Epithelial cell of proximal tubule (primary cell): ENCODE results near the gene LGALS12. TPM values are rescaled to one million over a fixed set of nuclear protein-coding genes. Genes with fewer than 3 reads are reported as not detected.

ENCODE experiments used
- DNase-seq: peaks from one replicate; pipeline ENCODE4 v3.0.0-alpha.2; 2011; ENCODE audit warnings: low read depth
- H3K4me3 ChIP-seq: 2 replicates; pipeline ENCODE4 v1.5.1; 2011; ENCODE audit warnings: low read depth, mild to moderate bottlenecking, low read length
- total RNA-seq: library from RNA; depleted of rRNA; stranded (reverse); fragments of >200 nt; gene quantifications from 2 replicates; pipeline ENCODE4 v1.2.3, GENCODE V29; 2015
- TF ChIP-seq, protein P1 (sequence below): conservative IDR thresholded peaks from 2 replicates; pipeline ENCODE4 v1.5.1; 2012; ENCODE audit warnings: low read depth, mild to moderate bottlenecking, low read length

LGALS12 gene
- total RNA-seq, 1 donor from 2014 or later: not detected

DNA sequence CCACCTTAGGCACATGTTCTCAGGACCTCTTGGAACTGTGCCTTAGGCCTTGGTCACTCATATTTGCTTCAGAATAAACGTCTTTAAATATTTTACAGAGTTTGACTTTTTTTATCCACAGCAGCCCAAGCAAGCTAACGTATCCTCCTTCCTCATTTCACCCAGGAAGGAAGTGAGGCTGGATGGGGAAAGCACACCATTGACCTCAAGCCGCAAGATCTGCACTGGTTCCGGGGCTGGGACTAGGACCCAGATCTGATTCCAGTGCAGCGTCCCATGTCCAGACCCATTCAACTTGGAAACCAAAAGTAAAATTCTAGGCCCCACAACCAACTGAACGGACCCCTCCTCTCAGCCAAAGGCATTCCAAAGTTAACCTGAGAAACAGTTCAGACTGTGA lies 2.4 kb upstream of the LGALS12 start:
- H3K4me3 ChIP-seq: no peak overlapping the region
- no peak for DNase-seq
- TF ChIP-seq, protein P1, sequence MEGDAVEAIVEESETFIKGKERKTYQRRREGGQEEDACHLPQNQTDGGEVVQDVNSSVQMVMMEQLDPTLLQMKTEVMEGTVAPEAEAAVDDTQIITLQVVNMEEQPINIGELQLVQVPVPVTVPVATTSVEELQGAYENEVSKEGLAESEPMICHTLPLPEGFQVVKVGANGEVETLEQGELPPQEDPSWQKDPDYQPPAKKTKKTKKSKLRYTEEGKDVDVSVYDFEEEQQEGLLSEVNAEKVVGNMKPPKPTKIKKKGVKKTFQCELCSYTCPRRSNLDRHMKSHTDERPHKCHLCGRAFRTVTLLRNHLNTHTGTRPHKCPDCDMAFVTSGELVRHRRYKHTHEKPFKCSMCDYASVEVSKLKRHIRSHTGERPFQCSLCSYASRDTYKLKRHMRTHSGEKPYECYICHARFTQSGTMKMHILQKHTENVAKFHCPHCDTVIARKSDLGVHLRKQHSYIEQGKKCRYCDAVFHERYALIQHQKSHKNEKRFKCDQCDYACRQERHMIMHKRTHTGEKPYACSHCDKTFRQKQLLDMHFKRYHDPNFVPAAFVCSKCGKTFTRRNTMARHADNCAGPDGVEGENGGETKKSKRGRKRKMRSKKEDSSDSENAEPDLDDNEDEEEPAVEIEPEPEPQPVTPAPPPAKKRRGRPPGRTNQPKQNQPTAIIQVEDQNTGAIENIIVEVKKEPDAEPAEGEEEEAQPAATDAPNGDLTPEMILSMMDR: no peak

DNA sequence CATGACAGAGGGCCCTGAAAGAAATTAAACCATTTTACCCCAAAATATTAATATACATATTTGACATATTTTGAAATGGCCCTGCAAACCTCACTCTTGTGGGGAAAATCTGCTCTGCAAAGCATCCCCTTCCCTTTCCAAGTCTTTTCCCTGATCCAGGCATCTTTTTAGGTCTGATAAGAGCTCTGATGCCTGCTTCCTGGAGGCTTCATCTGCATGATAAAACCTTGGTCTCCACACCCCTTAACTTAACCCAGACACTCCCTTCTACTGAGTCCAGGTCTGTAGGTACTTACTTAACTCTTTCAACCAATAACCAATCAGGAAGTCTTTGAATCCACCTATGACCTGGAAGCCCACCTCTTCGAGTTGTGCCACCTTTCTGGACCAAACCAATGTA lies 1.8 kb upstream of the LGALS12 start:
- DNase-seq: no peak
- TF ChIP-seq, protein P1: no peak
- no peak overlapping the region for H3K4me3 ChIP-seq

DNA sequence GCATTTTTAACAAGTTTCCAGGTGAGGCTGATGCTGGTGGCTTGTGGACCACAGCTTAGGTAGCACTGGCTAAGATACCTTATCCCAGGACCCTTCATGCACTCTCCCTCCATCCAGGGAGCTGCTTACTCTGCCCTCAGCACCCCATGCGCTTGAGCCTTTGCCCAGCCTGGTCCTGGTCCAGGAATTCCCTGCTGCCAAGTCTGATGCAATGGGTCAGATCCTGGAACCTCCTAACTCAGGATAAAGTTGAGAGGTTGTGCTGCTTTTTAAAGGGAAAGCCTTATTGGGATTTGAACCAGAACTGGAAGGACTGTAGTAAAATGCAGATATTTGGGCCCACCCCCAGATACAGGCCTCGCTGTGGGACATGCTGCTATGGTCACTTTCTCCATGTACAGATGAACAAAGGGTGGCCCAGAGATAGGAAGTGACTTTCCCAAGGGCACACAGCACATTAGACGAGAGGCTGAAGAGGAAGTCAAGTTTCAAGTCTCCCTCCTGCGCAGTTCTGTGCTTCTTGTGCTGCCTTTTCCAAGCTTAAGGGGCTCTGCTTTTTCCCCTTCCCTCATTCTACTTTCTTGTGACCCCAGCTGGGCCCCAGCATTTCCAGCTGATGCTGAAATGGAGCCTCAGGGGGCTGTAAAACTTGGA lies 824 bp upstream of the LGALS12 start:
- no peak for DNase-seq
- TF ChIP-seq, protein P1: no peak
- no peak overlapping the region for H3K4me3 ChIP-seq

DNA sequence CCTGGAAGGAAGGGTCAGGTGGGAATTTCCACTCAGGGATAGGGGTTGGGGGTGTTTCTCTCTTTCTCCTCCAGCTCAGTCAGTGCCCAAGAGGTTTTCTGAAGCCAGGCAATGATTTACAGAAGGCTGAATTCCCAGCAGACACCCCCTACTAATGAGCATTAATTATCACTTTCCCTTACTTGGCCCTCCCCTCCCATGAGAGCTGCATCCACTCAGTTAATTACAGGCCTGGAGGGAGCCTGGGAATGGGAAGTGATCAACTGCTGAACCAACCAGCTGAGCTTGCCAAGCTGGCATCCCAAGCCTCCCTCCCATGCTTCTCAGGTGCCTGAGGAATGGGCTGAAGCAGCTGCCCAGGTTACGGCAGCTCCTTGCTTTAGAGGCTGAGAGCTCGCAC lies 992 bp downstream of the LGALS12 start:
- no peak for DNase-seq
- H3K4me3 ChIP-seq: no peak overlapping the region
- TF ChIP-seq, protein P1: no peak

DNA sequence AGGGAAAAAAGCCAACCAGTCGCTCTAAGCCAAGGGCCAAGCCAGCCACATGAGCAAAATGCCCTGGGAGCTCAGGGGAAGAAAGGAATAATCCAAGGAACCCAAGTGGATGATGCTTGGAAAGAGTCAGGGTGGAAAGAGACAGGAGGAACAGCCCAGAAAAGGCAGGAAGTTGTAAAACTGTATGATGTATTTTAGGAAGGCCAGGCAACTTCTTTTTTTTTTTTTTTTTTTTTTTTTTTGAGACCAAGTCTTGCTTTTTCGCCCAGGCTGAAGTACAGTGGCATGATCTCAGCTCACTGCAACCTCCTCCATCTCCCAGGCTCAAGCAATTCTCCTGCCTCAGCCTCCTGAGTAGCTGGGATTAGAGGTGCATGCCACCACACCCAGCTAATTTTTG lies 1.6 kb downstream of the LGALS12 start:
- no peak for DNase-seq
- TF ChIP-seq, protein P1: no peak
- H3K4me3 ChIP-seq: no peak overlapping the region

DNA sequence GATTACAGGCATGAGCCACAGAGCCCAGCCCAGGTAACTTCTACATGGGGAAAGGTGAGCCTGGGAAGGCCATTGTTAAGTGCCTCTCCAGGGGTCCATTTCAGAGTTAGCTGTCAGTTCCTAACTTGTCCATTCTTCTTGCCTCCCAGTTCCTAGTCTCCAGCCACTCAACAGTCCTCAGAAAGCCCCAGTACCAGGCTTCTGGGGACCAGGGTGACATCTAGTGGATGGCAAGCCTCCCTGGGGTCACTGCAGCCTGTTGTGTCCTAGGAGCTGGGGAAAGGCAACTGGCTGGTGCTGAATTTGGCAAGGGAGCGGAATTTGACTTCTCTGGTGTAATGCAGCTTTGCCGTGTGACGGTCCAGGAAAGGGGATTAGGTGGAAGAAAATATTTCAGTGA lies 2.1 kb downstream of the LGALS12 start:
- TF ChIP-seq, protein P1: peak; percentile 54
- DNase-seq: no peak
- H3K4me3 ChIP-seq: no peak overlapping the region

DNA sequence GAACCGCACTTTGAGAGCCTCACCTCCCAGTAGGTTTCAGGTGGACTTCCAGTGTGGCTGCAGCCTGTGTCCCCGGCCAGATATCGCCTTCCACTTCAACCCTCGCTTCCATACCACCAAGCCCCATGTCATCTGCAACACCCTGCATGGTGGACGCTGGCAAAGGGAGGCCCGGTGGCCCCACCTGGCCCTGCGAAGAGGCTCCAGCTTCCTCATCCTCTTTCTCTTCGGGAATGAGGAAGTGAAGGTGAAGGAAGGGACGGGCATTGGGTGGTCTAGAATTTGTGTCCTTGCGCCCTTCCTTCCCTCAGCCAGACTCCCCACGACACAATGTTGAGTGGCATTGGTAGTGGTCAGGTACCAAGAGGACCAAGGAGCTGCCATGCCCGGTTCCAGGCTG lies 2.9 kb downstream of the LGALS12 start:
- no peak overlapping the region for H3K4me3 ChIP-seq
- TF ChIP-seq, protein P1: no peak

More for the DNA sequence above, 2.9 kb downstream of the LGALS12 start:
- DNase-seq: no peak
